OCI-LY7 (cell line): Measurements from ENCODE around the gene ORAI1. TPM values are rescaled to one million over a fixed set of nuclear protein-coding genes. Genes with fewer than 3 reads are reported as not detected.

ENCODE experiments used
- BruUV-seq: library from RNA; stranded (reverse); fragments of 400-500 nt; replicated peaks from 2 replicates; lab custom pipeline; 2021; lab: Mats Ljungman, UMichigan
- CTCF ChIA-PET: fragments of 300-600 bp; sonication (Branson Sonifier 250); formaldehyde crosslinking; loops from one replicate; lab custom pipeline; 2022; ENCODE audit warnings: antibody characterized with exemption; ENCODE audit not compliant: unreplicated experiment; lab: Charles Lee
- POLR2A ChIA-PET: fragments of 300-600 bp; sonication (Branson Sonifier 250); formaldehyde crosslinking; loops from one replicate; lab custom pipeline; 2022; ENCODE audit warnings: antibody characterized with exemption; lab: Charles Lee
- DNase-seq: peaks from one replicate; pipeline ENCODE4 v3.0.0-alpha.2; 2015; ENCODE audit warnings: low spot score
- H2AFZ ChIP-seq: fragments of 200-600 bp; sonication (generic), shearing (Covaris generic); 2 replicates; pipeline ENCODE4 v1.6.1; 2014; ENCODE audit warnings: mild to moderate bottlenecking, antibody characterized with exemption, low read length, moderate library complexity
- H3K27ac ChIP-seq: fragments of 200-600 bp; sonication (generic); 2 replicates; pipeline ENCODE4 v1.5.1; 2014; ENCODE audit warnings: mixed run types, low read depth, mild to moderate bottlenecking, moderate library complexity, low read length, inconsistent platforms; ENCODE audit not compliant: poor library complexity, severe bottlenecking
- H3K36me3 ChIP-seq: fragments of 200-600 bp; sonication (generic); 2 replicates; pipeline ENCODE4 v1.6.1; 2014; ENCODE audit warnings: mild to moderate bottlenecking, antibody characterized with exemption, low read length, moderate library complexity, mixed read lengths; ENCODE audit not compliant: insufficient read depth
- H3K4me1 ChIP-seq: fragments of 200-600 bp; sonication (generic); 2 replicates; pipeline ENCODE4 v1.5.1; 2014; ENCODE audit warnings: mild to moderate bottlenecking, low read length; ENCODE audit not compliant: insufficient read depth, poor library complexity, severe bottlenecking
- H3K4me2 ChIP-seq: fragments of 200-600 bp; sonication (generic); 2 replicates; pipeline ENCODE4 v1.6.1; 2014; ENCODE audit warnings: mild to moderate bottlenecking, low read length
- H3K4me3 ChIP-seq: fragments of 200-600 bp; sonication (generic); 2 replicates; pipeline ENCODE4 v1.5.1; 2014; ENCODE audit warnings: mild to moderate bottlenecking, low read depth, low read length; ENCODE audit not compliant: poor library complexity, severe bottlenecking
- H3K79me2 ChIP-seq: fragments of 200-600 bp; sonication (generic); 2 replicates; pipeline ENCODE4 v1.6.1; 2016; ENCODE audit warnings: low read depth, mild to moderate bottlenecking, low read length, moderate library complexity, mixed read lengths; ENCODE audit not compliant: insufficient read depth
- H3K9me2 ChIP-seq: fragments of 200-600 bp; sonication (generic); 2 replicates; pipeline ENCODE4 v1.6.1; 2016; ENCODE audit warnings: mild to moderate bottlenecking, low read length, mixed read lengths; ENCODE audit not compliant: insufficient read depth
- H3K9me3 ChIP-seq: fragments of 200-600 bp; sonication (generic); 2 replicates; pipeline ENCODE4 v1.6.1; 2014; ENCODE audit warnings: mild to moderate bottlenecking, mixed run types, low read length, mixed read lengths
- H4K20me1 ChIP-seq: fragments of 200-600 bp; sonication (generic); 2 replicates; pipeline ENCODE4 v1.6.1; 2014; ENCODE audit warnings: mild to moderate bottlenecking, antibody characterized with exemption, low read length, moderate library complexity, mixed read lengths; ENCODE audit not compliant: insufficient read depth
- EZH2phosphoT487 ChIP-seq: fragments of 200-600 bp; sonication (generic); IDR thresholded peaks from 2 replicates; pipeline ENCODE4 v1.6.1; 2018; ENCODE audit warnings: low read depth, borderline replicate concordance, mild to moderate bottlenecking, mixed run types, antibody characterized with exemption, low read length, moderate library complexity, mixed read lengths
- intact Hi-C: fragments of 100-400 bp; cut with micrococcal nuclease; formaldehyde crosslinking; loops from one replicate; pipeline ENCODE4 v1.10.0; 2022; ENCODE audit not compliant: unreplicated experiment
- total RNA-seq, 2 experiments: library from RNA; depleted of rRNA in 1 of 2; stranded (reverse); fragments of >200 nt in 1 of 2; shearing (Covaris generic) in 1 of 2; gene quantifications; 2 replicates each; pipeline ENCODE4 v1.2.3, GENCODE V29; 2014 to 2022
- TF ChIP-seq, protein P1 (sequence below): fragments of 200-600 bp; sonication (generic); conservative IDR thresholded peaks from 2 replicates; pipeline ENCODE4 v1.5.1; 2014; ENCODE audit warnings: mild to moderate bottlenecking, antibody characterized with exemption, low read length, moderate library complexity, mixed read lengths

The ORAI1 gene
- total RNA-seq, 2 experiments from 2014 or later, result 9.5 to 19.1 TPM

DNA sequence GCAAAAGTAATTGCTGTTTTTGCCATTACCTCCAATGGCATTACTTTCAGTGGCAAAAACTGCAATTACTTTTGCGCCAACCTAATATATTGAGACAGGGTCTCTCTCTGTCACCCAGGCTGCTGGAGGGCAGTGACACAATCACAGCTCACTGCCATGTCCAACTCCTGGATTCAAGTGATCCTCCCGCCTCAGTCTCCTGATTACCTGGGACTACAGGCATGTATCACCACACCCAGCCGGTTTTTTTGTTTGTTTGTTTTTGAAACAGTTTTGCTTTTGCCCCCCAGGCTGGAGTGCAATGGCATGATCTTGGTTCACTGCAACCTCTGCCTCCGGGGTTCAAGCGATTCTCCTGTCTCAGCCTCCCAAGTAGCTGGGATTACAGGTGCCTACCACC is 29.8 kb upstream of the ORAI1 start:
- intact Hi-C loops, result no loop called here
- no peak overlapping the region for H3K4me3 ChIP-seq
- H4K20me1 ChIP-seq, result no peaks in the 10 kb centered on the region
- BruUV-seq, result no TSS peak
- POLR2A ChIA-PET, result interaction anchor here (0.6 kb wide), 1 partner anchor 40 kb away, joined by 3 read pairs; no protein-coding TSS in a partner anchor
- H3K9me3 ChIP-seq, result no peaks in the 10 kb centered on the region
- H3K4me2 ChIP-seq, result no peak overlapping the region
- H3K4me1 ChIP-seq, result peaks cover 5% of the 10 kb centered on the region
- no peak for DNase-seq
- H3K36me3 ChIP-seq, result no peaks in the 10 kb centered on the region
- H3K27ac ChIP-seq, result no peak overlapping the region
- H2AFZ ChIP-seq, result no peak overlapping the region
- TF ChIP-seq EZH2phosphoT487, result no peak
- TF ChIP-seq, protein P1, sequence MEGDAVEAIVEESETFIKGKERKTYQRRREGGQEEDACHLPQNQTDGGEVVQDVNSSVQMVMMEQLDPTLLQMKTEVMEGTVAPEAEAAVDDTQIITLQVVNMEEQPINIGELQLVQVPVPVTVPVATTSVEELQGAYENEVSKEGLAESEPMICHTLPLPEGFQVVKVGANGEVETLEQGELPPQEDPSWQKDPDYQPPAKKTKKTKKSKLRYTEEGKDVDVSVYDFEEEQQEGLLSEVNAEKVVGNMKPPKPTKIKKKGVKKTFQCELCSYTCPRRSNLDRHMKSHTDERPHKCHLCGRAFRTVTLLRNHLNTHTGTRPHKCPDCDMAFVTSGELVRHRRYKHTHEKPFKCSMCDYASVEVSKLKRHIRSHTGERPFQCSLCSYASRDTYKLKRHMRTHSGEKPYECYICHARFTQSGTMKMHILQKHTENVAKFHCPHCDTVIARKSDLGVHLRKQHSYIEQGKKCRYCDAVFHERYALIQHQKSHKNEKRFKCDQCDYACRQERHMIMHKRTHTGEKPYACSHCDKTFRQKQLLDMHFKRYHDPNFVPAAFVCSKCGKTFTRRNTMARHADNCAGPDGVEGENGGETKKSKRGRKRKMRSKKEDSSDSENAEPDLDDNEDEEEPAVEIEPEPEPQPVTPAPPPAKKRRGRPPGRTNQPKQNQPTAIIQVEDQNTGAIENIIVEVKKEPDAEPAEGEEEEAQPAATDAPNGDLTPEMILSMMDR, result no peak
- H3K79me2 ChIP-seq, result no peaks in the 10 kb centered on the region
- no peaks in the 10 kb centered on the region for H3K9me2 ChIP-seq
- CTCF ChIA-PET, result no interaction called here

DNA sequence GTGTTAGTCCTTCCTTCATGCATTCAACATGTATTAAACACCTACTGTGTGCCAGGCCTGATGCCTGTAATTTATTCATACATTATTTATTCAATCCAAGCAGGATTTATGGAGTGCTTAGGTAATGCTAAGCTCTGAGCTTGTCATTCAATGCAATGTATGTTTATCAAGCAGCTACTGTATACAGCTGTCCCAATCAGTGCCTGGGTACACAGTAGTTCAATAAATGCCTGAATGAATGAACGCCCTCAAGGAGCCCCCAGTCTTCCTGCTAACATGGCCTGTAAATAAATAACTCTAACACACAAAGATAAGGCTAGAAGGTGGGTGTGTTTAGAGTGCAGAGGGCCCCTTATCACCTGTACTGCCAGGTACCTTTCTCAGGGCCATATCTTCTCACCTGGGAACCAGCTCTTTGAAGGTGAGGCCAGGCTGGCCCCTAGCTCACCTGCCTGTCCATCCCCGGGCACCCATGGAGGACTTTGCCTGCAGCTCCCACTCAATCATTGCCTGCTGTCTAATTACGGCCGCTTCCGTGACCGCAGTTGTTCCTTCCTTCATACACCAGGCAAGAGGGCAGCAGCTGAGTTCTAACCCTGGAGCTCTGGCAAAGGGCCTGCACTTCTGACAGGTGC is 25.5 kb upstream of the ORAI1 start:
- no peak overlapping the region for H3K27ac ChIP-seq
- ChIA-PET POLR2A (interaction anchor here (0.9 kb wide), 1 partner anchor 16 kb away, joined by 4 read pairs; no protein-coding TSS in a partner anchor), CTCF (no interaction called here)
- H2AFZ ChIP-seq, result no peak overlapping the region
- no peaks in the 10 kb centered on the region for H3K9me3 ChIP-seq
- no TSS peak for BruUV-seq
- no peaks in the 10 kb centered on the region for H3K4me1 ChIP-seq
- TF ChIP-seq, protein P1, result no peak
- no peak for TF ChIP-seq EZH2phosphoT487
- intact Hi-C loops, result no loop called here
- H3K4me3 ChIP-seq, result no peak overlapping the region
- no peak for DNase-seq
- no peaks in the 10 kb centered on the region for H3K9me2 ChIP-seq
- H3K4me2 ChIP-seq, result no peak overlapping the region
- no peaks in the 10 kb centered on the region for H4K20me1 ChIP-seq
- no peaks in the 10 kb centered on the region for H3K36me3 ChIP-seq
- no peaks in the 10 kb centered on the region for H3K79me2 ChIP-seq

DNA sequence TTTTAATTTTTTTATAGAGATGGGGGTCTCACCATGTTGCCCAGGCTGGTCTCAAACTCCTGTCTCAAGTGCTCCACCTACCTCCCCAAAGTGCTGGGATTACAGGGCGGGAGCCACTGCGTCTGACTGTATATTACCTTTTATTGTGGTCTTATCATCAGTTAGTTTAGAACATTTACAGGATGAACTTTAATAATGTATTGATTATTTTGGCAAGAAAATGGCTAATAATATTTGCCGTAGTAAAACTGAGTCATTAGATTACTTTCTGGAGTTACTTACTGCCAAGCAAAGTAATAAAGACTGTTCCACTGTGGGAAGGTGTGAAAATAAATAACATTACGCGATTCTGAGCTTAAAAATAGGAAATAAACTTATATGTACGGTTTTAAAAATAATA is 23.6 kb upstream of the ORAI1 start:
- Histone ChIP-seq H3K9me3 (no peaks in the 10 kb centered on the region), H3K4me2 (no peak overlapping the region), H3K4me1 (no peaks in the 10 kb centered on the region), H3K27ac (no peak overlapping the region), H3K4me3 (no peak overlapping the region), H3K36me3 (no peaks in the 10 kb centered on the region), H2AFZ (no peak overlapping the region), H3K9me2 (no peaks in the 10 kb centered on the region), H4K20me1 (no peaks in the 10 kb centered on the region), H3K79me2 (no peaks in the 10 kb centered on the region)
- intact Hi-C loops, result no loop called here
- ChIA-PET CTCF (no interaction called here), POLR2A (interaction anchor here (0.6 kb wide), 1 partner anchor 77 kb away, joined by 3 read pairs; no protein-coding TSS in a partner anchor)
- no TSS peak for BruUV-seq
- TF ChIP-seq, protein P1, result no peak
- TF ChIP-seq EZH2phosphoT487, result no peak
- no peak for DNase-seq
